ENCODE results near the gene TMEM186.

The TMEM186 gene

DNA sequence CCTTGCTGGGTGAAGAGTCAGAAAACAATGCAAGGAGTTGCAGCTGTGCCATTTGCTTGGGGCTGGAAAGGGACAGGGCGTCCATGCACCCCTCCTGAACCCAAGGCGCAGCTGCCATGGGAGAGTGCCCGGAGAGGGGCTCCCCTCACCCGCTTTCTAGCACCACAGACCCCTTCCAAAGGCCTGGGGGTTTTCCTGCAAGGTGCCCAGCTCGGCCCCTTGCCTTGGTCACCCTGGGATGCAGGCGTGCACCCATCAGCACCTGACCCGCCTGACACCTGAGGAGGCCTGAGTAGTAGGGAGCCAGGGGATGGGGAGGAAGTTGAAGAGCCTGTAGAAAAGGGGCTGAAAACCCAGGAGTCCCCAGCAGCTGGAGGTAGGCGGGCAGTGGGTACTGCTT lies 30.3 kb downstream of the TMEM186 start:
- H3K27me3 ChIP-seq (replicated peaks; ENCODE audit: control insufficient read depth, insufficient read depth, low read length), result no peaks in the 10 kb centered on the region
- H3K9ac ChIP-seq (ENCODE audit: low read length), result no peak overlapping the region
- H3K4me3 ChIP-seq (ENCODE audit: low read length), result no peak overlapping the region
- H3K9me3 ChIP-seq (ENCODE audit: control insufficient read depth, low read length), result no peaks in the 10 kb centered on the region
- no peaks in the 10 kb centered on the region for H3K4me1 ChIP-seq (ENCODE audit: control insufficient read depth, insufficient read depth, low read length)
- peaks cover 13% of the 10 kb centered on the region for H3K36me3 ChIP-seq (ENCODE audit: control insufficient read depth, insufficient read depth, low read length, severe bottlenecking)
- DNase-seq (ENCODE audit: low read depth), result no peak

GRCh38 chr16:8764525-8765250 lies 32.8 kb downstream of the TMEM186 start:
- H3K36me3 ChIP-seq (ENCODE audit: control insufficient read depth, insufficient read depth, low read length, severe bottlenecking), result peaks cover 13% of the 10 kb centered on the region
- H3K9ac ChIP-seq (ENCODE audit: low read length), result no peak overlapping the region
- no peaks in the 10 kb centered on the region for H3K4me1 ChIP-seq (ENCODE audit: control insufficient read depth, insufficient read depth, low read length)
- DNase-seq (ENCODE audit: low read depth), result no peak
- no peak overlapping the region for H3K4me3 ChIP-seq (ENCODE audit: low read length)
- H3K9me3 ChIP-seq (ENCODE audit: control insufficient read depth, low read length), result no peaks in the 10 kb centered on the region
- H3K27me3 ChIP-seq (replicated peaks; ENCODE audit: control insufficient read depth, insufficient read depth, low read length), result no peaks in the 10 kb centered on the region

GRCh38 chr16:8763899-8764298 lies 33.5 kb downstream of the TMEM186 start:
- Histone ChIP-seq H3K9ac (ENCODE audit: low read length) (no peak overlapping the region), H3K4me3 (ENCODE audit: low read length) (no peak overlapping the region), H3K9me3 (ENCODE audit: control insufficient read depth, low read length) (no peaks in the 10 kb centered on the region), H3K4me1 (ENCODE audit: control insufficient read depth, insufficient read depth, low read length) (no peaks in the 10 kb centered on the region), H3K36me3 (ENCODE audit: control insufficient read depth, insufficient read depth, low read length, severe bottlenecking) (peaks cover 13% of the 10 kb centered on the region), H3K27me3 (replicated peaks; ENCODE audit: control insufficient read depth, insufficient read depth, low read length) (no peaks in the 10 kb centered on the region)
- no peak for DNase-seq (ENCODE audit: low read depth)

DNA sequence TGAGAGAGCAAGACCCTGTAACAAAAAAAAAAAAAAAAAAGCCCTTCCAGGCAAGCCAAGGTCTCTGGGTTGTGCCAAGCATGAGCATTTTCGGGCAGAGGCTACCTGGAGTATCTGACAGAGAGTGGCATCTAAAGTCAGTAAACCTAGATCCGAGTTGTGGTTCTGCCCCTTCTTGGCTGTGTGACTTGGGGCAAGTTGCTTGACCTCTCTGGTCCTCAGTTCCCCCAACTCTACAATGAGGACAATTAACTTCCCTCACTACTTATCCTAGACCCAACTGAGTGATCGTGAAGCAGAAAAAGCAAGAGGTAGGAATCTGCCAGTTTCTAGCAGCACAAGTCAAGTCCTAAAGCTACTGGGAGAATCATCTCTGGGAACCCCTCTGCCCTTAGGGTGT lies 34.4 kb downstream of the TMEM186 start:
- no peak for DNase-seq (ENCODE audit: low read depth)
- Histone ChIP-seq H3K4me1 (ENCODE audit: control insufficient read depth, insufficient read depth, low read length) (no peaks in the 10 kb centered on the region), H3K36me3 (ENCODE audit: control insufficient read depth, insufficient read depth, low read length, severe bottlenecking) (peaks cover 5% of the 10 kb centered on the region), H3K27me3 (replicated peaks; ENCODE audit: control insufficient read depth, insufficient read depth, low read length) (no peaks in the 10 kb centered on the region), H3K9ac (ENCODE audit: low read length) (no peak overlapping the region), H3K4me3 (ENCODE audit: low read length) (no peak overlapping the region), H3K9me3 (ENCODE audit: control insufficient read depth, low read length) (no peaks in the 10 kb centered on the region)

- H3K27me3 ChIP-seq (replicated peaks; ENCODE audit: control insufficient read depth, insufficient read depth, low read length), result no peaks in the 10 kb centered on the region
- H3K9ac ChIP-seq (ENCODE audit: low read length), result no peak overlapping the region
- no peak for DNase-seq (ENCODE audit: low read depth)
- no peaks in the 10 kb centered on the region for H3K9me3 ChIP-seq (ENCODE audit: control insufficient read depth, low read length)
- peaks cover 9% of the 10 kb centered on the region for H3K36me3 ChIP-seq (ENCODE audit: control insufficient read depth, insufficient read depth, low read length, severe bottlenecking)
- H3K4me1 ChIP-seq (ENCODE audit: control insufficient read depth, insufficient read depth, low read length), result no peaks in the 10 kb centered on the region
- no peak overlapping the region for H3K4me3 ChIP-seq (ENCODE audit: low read length)
These were observed 35.2 kb downstream of the TMEM186 start for GRCh38 chr16:8762254-8762653.

GRCh38 chr16:8761078-8761477 lies 36.4 kb downstream of the TMEM186 start:
- Histone ChIP-seq H3K9me3 (ENCODE audit: control insufficient read depth, low read length) (no peaks in the 10 kb centered on the region), H3K4me1 (ENCODE audit: control insufficient read depth, insufficient read depth, low read length) (no peaks in the 10 kb centered on the region), H3K9ac (ENCODE audit: low read length) (no peak overlapping the region), H3K36me3 (ENCODE audit: control insufficient read depth, insufficient read depth, low read length, severe bottlenecking) (peaks cover 9% of the 10 kb centered on the region), H3K27me3 (replicated peaks; ENCODE audit: control insufficient read depth, insufficient read depth, low read length) (no peaks in the 10 kb centered on the region), H3K4me3 (ENCODE audit: low read length) (no peak overlapping the region)
- no peak for DNase-seq (ENCODE audit: low read depth)

DNA sequence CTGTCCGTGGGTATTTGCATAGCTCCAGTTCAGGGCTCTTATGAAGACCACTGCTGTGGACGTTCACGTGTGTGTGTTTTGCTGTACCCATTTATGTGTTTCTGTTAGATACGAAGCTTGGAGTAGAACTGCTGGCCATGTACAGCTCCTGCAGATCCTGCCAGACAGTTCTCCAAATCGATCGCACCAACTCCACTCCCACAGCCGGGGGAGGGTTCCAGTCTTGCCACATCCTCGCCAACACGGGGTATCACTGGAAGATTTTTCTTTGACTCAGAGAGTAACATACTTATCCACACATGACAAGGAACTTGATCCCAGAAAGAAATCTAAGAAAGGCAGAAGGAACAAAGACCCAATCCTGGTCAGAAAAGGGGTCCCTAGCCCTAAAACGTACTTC lies 37.4 kb downstream of the TMEM186 start:
- no peak for DNase-seq (ENCODE audit: low read depth)
- Histone ChIP-seq H3K36me3 (ENCODE audit: control insufficient read depth, insufficient read depth, low read length, severe bottlenecking) (peaks cover 9% of the 10 kb centered on the region), H3K4me1 (ENCODE audit: control insufficient read depth, insufficient read depth, low read length) (no peaks in the 10 kb centered on the region), H3K27me3 (replicated peaks; ENCODE audit: control insufficient read depth, insufficient read depth, low read length) (no peaks in the 10 kb centered on the region), H3K4me3 (ENCODE audit: low read length) (no peak overlapping the region), H3K9me3 (ENCODE audit: control insufficient read depth, low read length) (no peaks in the 10 kb centered on the region), H3K9ac (ENCODE audit: low read length) (no peak overlapping the region)

DNA sequence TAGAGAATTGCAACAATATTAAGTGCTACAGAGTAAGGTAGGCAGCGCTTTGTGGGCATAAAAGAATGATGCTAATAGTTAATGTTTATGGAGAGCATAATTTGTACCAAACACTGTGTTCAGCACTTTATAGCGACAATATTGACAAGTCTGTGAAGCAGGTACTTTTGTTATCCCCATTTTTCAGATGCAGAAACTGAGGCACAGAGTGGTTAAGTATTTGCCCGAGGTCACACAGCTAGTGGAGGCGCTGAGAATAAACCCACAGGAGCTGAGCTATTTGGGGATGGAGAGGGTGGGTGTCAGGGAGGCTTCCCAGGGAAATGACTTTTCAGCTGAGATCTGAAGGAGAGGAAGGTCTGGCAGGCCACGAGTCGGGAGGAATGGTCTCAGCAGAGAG lies 39.4 kb downstream of the TMEM186 start:
- no peak overlapping the region for H3K4me3 ChIP-seq (ENCODE audit: low read length)
- H3K36me3 ChIP-seq (ENCODE audit: control insufficient read depth, insufficient read depth, low read length, severe bottlenecking), result peaks cover 6% of the 10 kb centered on the region

GRCh38 chr16:8756755-8757154 lies 40.7 kb downstream of the TMEM186 start:
- Histone ChIP-seq H3K9ac (ENCODE audit: low read length) (no peak overlapping the region), H3K9me3 (ENCODE audit: control insufficient read depth, low read length) (no peaks in the 10 kb centered on the region), H3K27me3 (replicated peaks; ENCODE audit: control insufficient read depth, insufficient read depth, low read length) (no peaks in the 10 kb centered on the region), H3K4me1 (ENCODE audit: control insufficient read depth, insufficient read depth, low read length) (peaks cover 5% of the 10 kb centered on the region), H3K4me3 (ENCODE audit: low read length) (no peak overlapping the region), H3K36me3 (ENCODE audit: control insufficient read depth, insufficient read depth, low read length, severe bottlenecking) (peaks cover 6% of the 10 kb centered on the region)
- no peak for DNase-seq (ENCODE audit: low read depth)

More for the DNA sequence above, 39.4 kb downstream of the TMEM186 start:
- no peak overlapping the region for H3K9ac ChIP-seq (ENCODE audit: low read length)
- no peaks in the 10 kb centered on the region for H3K9me3 ChIP-seq (ENCODE audit: control insufficient read depth, low read length)
- H3K4me1 ChIP-seq (ENCODE audit: control insufficient read depth, insufficient read depth, low read length), result no peaks in the 10 kb centered on the region
- no peak for DNase-seq (ENCODE audit: low read depth)
- H3K27me3 ChIP-seq (replicated peaks; ENCODE audit: control insufficient read depth, insufficient read depth, low read length), result no peaks in the 10 kb centered on the region

- Histone ChIP-seq H3K27me3 (replicated peaks; ENCODE audit: control insufficient read depth, insufficient read depth, low read length) (no peaks in the 10 kb centered on the region), H3K9ac (ENCODE audit: low read length) (no peak overlapping the region), H3K4me3 (ENCODE audit: low read length) (no peak overlapping the region), H3K36me3 (ENCODE audit: control insufficient read depth, insufficient read depth, low read length, severe bottlenecking) (peaks cover 6% of the 10 kb centered on the region), H3K9me3 (ENCODE audit: control insufficient read depth, low read length) (no peaks in the 10 kb centered on the region), H3K4me1 (ENCODE audit: control insufficient read depth, insufficient read depth, low read length) (peaks cover 6% of the 10 kb centered on the region)
- no peak for DNase-seq (ENCODE audit: low read depth)
These were observed 43.9 kb downstream of the TMEM186 start for GRCh38 chr16:8753416-8754054.

DNA sequence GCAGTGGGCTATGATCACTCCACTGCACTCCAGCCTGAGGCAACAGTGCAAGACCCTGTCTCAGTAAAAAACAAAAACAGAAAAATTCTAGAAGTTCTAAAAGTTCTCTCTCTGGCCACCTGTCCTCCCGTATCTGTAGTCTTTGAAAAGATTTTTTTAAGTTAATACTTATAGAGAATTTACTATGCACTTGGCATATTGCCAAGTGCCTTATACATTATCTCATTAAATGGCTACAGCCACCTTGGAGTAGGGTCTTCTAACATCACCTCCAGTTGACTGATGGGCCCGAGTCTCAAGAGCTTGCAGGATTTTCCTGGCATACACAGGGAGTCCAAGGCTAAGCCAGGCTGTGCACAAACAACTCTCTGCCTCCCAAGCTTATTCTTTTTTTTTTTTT lies 44.7 kb downstream of the TMEM186 start:
- peaks cover 6% of the 10 kb centered on the region for H3K4me1 ChIP-seq (ENCODE audit: control insufficient read depth, insufficient read depth, low read length)
- no peaks in the 10 kb centered on the region for H3K27me3 ChIP-seq (replicated peaks; ENCODE audit: control insufficient read depth, insufficient read depth, low read length)
- H3K9ac ChIP-seq (ENCODE audit: low read length), result no peak overlapping the region
- H3K36me3 ChIP-seq (ENCODE audit: control insufficient read depth, insufficient read depth, low read length, severe bottlenecking), result peaks cover 3% of the 10 kb centered on the region
- no peaks in the 10 kb centered on the region for H3K9me3 ChIP-seq (ENCODE audit: control insufficient read depth, low read length)
- no peak for DNase-seq (ENCODE audit: low read depth)
- no peak overlapping the region for H3K4me3 ChIP-seq (ENCODE audit: low read length)
